ENCODE measurements around the gene MZF1.

The MZF1 gene

DNA sequence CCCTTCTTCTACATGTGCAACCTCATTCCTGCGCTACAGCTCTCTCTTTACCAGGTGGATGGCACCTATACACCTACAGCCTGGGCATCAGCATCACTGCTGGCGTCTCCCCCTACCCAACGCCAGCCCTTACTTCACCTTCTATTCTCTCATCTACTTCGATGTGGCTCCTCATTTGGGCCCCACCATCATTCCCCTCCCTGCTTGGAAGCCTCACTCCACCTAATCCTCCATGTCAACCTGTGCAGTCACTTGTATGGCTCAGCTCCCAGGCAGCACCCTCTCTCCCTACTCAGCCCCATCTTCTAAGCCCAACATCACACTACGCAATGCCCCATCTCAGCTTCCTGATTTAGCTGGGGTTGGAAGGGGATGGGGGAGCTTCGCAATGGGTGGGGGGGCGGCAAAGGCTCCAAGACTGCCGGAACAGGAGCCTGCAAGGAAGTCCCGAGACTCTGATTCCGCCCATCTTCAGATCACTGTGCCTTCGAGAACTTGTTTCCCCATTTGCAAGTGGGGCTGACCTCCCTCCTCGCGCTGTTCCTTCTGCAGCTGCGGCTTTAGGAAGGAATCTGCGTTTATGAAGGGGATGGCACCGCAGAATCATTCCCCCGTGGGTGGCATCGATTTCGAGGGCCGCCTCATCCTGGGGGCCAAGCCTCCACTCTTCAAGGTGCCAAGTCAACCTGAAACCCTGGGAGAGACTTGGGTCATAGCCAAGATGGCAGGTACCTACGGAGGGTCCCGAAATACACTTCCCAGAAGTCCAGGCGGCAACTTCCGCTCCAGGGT lies 913 bp downstream of the MZF1 start:
- DNase-seq (ENCODE audit: low read depth) = no peak
- peak overlapping the region; percentile 85 for H3K4me3 ChIP-seq (ENCODE audit: low read length)
- TF ChIP-seq CTCF (conservative IDR thresholded peaks at IDR 0.05; ENCODE audit: low read depth, low read length) = no peak

- no peak overlapping the region for H3K4me3 ChIP-seq (ENCODE audit: low read length)
- TF ChIP-seq CTCF (conservative IDR thresholded peaks at IDR 0.05; ENCODE audit: low read depth, low read length) = no peak
- DNase-seq (ENCODE audit: low read depth) = no peak
These were observed 1.6 kb downstream of the MZF1 start for GRCh38 chr19:58571575-58571947.

DNA sequence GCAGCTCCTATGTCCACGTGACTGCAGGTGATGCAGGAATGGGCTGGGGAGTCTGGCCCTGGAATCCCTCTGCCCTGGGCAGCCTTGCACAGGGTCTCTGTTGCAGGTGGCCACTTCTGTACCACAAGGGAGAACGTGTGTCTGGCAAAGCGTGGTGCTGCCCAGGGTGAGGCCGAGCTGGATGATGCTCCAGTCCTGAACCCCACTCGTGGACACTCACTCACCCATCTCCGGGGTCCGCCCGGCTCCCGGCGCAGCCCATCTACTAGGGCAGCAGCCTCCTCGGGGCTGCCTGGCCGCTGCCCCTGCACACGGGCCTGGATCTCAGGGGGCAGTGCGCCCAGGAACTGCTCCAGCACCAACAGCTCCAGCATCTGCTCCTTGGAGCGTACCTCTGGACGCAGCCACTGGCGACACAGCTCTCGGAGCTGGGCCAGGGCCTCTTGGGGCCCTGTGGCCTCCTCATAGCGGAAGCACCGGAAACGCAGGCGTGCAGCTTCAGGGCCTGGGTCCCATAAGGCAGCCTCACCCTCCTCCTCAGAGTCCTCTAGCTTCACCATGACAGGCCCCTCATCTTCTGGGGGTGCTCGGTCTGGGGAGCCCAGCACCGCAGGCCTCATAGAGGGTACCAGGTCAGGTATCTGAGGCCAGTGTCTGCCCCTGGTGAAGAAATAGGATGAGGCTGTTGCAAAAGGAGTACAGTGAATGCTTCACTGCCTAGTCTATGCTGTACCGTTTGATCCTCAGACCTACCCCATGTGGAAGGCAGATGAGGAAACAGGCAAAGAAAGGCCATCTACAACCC lies 2.2 kb downstream of the MZF1 start:
- no peak overlapping the region for H3K4me3 ChIP-seq (ENCODE audit: low read length)
- TF ChIP-seq CTCF (conservative IDR thresholded peaks at IDR 0.05; ENCODE audit: low read depth, low read length) = no peak
- no peak for DNase-seq (ENCODE audit: low read depth)

- DNase-seq (ENCODE audit: low read depth) = no peak
- no peak overlapping the region for H3K4me3 ChIP-seq (ENCODE audit: low read length)
- TF ChIP-seq CTCF (conservative IDR thresholded peaks at IDR 0.05; ENCODE audit: low read depth, low read length) = no peak
These were observed 3.0 kb downstream of the MZF1 start for GRCh38 chr19:58569943-58570670.

DNA sequence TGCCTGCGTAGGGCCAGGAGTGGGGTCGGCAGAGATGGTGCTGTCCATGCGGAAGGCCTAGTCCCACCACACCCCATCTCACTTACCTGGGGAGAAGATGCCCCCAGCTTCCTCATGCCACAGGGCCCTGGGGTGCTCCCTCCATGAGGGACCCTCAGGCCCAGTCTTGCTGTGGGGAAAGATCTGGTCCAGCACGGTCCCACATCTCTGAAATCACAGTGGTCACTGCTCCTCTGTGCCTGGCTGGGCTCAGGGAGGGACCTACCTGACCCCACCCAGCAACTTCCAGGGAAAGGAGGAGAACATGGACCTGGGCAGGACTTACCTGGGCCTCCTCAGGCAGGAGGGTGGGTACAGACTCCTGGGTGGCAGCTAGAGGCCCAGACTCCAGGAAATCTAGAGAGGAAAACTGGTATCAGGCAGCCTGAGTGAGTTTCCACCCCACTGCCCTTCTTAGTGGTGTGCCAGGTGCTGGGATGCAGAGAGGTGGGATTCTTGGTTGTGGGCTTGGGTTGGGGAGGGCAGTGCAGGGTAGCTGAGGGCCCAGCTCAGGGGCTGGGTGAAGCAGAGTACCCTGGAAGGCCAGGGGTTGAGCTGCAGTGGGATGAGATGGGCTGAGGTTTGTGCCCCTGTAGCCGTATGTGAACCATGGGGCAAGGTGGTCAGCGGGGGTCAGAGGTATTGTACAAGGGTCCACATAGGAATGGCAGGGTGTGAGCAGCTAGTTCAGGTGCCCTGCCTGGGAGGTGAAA lies 3.8 kb downstream of the MZF1 start:
- no peak for TF ChIP-seq CTCF (conservative IDR thresholded peaks at IDR 0.05; ENCODE audit: low read depth, low read length)
- no peak overlapping the region for H3K4me3 ChIP-seq (ENCODE audit: low read length)
- no peak for DNase-seq (ENCODE audit: low read depth)

DNA sequence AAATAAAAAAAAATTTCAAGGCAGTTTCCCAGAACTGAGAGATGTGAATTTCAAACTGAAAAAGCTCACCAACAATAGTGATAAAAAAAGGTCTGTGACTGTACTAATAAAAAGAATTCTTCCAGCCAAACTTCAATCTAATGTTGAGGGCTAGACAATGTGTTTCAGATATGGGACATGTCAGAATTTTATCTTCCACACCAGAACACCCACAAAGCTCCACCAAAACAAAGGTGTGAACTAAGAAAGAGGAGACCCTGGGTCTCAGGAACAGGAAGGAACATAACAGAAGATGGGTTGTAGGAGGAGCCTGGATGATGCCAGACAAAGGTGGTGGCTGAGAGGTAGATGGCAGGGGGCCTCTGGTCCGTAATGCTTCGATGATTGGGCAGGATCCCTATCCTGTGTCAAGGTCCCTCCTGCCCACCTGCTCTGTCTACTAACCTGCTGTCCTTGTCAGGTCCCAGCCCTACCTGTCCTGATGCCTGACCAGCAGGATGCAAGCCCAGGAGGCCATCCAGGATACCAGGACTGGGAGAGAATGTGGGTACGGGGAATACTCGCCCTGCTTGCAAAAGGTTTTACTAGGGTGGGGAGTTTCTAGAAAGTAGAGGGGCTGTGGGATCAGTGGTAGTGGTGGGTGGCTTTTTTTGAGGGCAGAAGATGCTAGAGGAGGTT lies 4.5 kb downstream of the MZF1 start:
- TF ChIP-seq CTCF (conservative IDR thresholded peaks at IDR 0.05; ENCODE audit: low read depth, low read length) = no peak
- H3K4me3 ChIP-seq (ENCODE audit: low read length) = no peak overlapping the region
- no peak for DNase-seq (ENCODE audit: low read depth)

Measured in retinal pigment epithelial cell (primary cell).